H9 (cell line): ENCODE results near the gene IL12B. TPM values are rescaled to one million over a fixed set of nuclear protein-coding genes. Genes with fewer than 3 reads are reported as not detected.

Experiments
- DNase-seq: peaks from one replicate; pipeline ENCODE4 v3.0.0-alpha.2; 2017
- H2AFZ ChIP-seq: one replicate; pipeline ENCODE4 v1.6.1; 2013; ENCODE audit warnings: mild to moderate bottlenecking, low read length, control low read depth, moderate library complexity
- H2AK5ac ChIP-seq: 2 replicates; pipeline ENCODE4 v1.6.1; 2013; ENCODE audit warnings: low read length, control low read depth, mixed read lengths; ENCODE audit not compliant: insufficient read length
- H2BK120ac ChIP-seq: one replicate; pipeline ENCODE4 v1.6.1; 2013; ENCODE audit warnings: low read depth, mild to moderate bottlenecking, low read length, control low read depth, inconsistent platforms; ENCODE audit not compliant: poor library complexity, severe bottlenecking
- H2BK12ac ChIP-seq: 2 replicates; pipeline ENCODE4 v1.6.1; 2013; ENCODE audit warnings: low read length, control low read depth, mixed read lengths, low read depth; ENCODE audit not compliant: insufficient read length
- H2BK15ac ChIP-seq: 2 replicates; pipeline ENCODE4 v1.6.1; 2013; ENCODE audit warnings: low read depth, low read length, control low read depth
- H2BK20ac ChIP-seq: one replicate; pipeline ENCODE4 v1.6.1; 2013; ENCODE audit warnings: low read depth, mild to moderate bottlenecking, low read length, control low read depth, inconsistent platforms; ENCODE audit not compliant: poor library complexity, severe bottlenecking
- H2BK5ac ChIP-seq: 2 replicates; pipeline ENCODE4 v1.6.1; 2013; ENCODE audit warnings: low read length, control low read depth, mixed read lengths; ENCODE audit not compliant: insufficient read length
- H3K14ac ChIP-seq: 2 replicates; pipeline ENCODE4 v1.6.1; 2013; ENCODE audit warnings: low read length, control low read depth; ENCODE audit not compliant: insufficient read depth
- H3K18ac ChIP-seq: 2 replicates; pipeline ENCODE4 v1.6.1; 2013; ENCODE audit warnings: low read depth, mild to moderate bottlenecking, mixed read lengths, low read length, control low read depth; ENCODE audit not compliant: insufficient read length
- H3K23ac ChIP-seq: 2 replicates; pipeline ENCODE4 v1.6.1; 2013; ENCODE audit warnings: low read length, control low read depth, mixed read lengths, low read depth; ENCODE audit not compliant: insufficient read length
- H3K23me2 ChIP-seq: 2 replicates; pipeline ENCODE4 v1.6.1; 2013; ENCODE audit warnings: low read depth, mild to moderate bottlenecking, mixed read lengths, low read length, control low read depth; ENCODE audit not compliant: insufficient read length, poor library complexity, severe bottlenecking
- H3K27ac ChIP-seq: 2 replicates; pipeline ENCODE4 v1.5.1; 2013; ENCODE audit warnings: low read length, control low read depth, mixed read lengths, low read depth; ENCODE audit not compliant: insufficient read length
- H3K27me3 ChIP-seq: 2 replicates; pipeline ENCODE4 v1.6.1; 2013; ENCODE audit warnings: low read length, control low read depth, inconsistent platforms; ENCODE audit not compliant: insufficient read depth
- H3K4ac ChIP-seq: 2 replicates; pipeline ENCODE4 v1.6.1; 2013; ENCODE audit warnings: low read depth, mild to moderate bottlenecking, control low read depth, inconsistent platforms, low read length, moderate library complexity
- H3K4me1 ChIP-seq: 2 replicates; pipeline ENCODE4 v1.6.1; 2013; ENCODE audit warnings: low read length, control low read depth, inconsistent platforms; ENCODE audit not compliant: insufficient read depth
- H3K4me2 ChIP-seq: 2 replicates; pipeline ENCODE4 v1.6.1; 2013; ENCODE audit warnings: low read length, control low read depth, mixed read lengths; ENCODE audit not compliant: insufficient read length, insufficient read depth
- H3K56ac ChIP-seq: 2 replicates; pipeline ENCODE4 v1.6.1; 2013; ENCODE audit warnings: low read depth, mild to moderate bottlenecking, mixed read lengths, low read length, control low read depth; ENCODE audit not compliant: insufficient read length
- H3K79me1 ChIP-seq: 2 replicates; pipeline ENCODE4 v1.6.1; 2013; ENCODE audit warnings: low read depth, mild to moderate bottlenecking, moderate library complexity, low read length, control low read depth, inconsistent platforms; ENCODE audit not compliant: insufficient read depth, poor library complexity, severe bottlenecking
- H3K79me2 ChIP-seq: 2 replicates; pipeline ENCODE4 v1.6.1; 2013; ENCODE audit warnings: low read length, control low read depth, inconsistent platforms; ENCODE audit not compliant: insufficient read depth
- H3K9ac ChIP-seq: 2 replicates; pipeline ENCODE4 v1.6.1; 2013; ENCODE audit warnings: low read length, control low read depth, mixed read lengths; ENCODE audit not compliant: insufficient read length; ENCODE audit errors: extremely low read depth
- H3K9me3 ChIP-seq: one replicate; pipeline ENCODE4 v1.6.1; 2013; ENCODE audit warnings: low read depth, low read length, inconsistent platforms; ENCODE audit not compliant: control insufficient read depth
- H3T11ph ChIP-seq: one replicate; pipeline ENCODE4 v1.6.1; 2013; ENCODE audit warnings: mild to moderate bottlenecking, low read length, control low read depth, inconsistent platforms
- H4K20me1 ChIP-seq: one replicate; pipeline ENCODE4 v1.6.1; 2013; ENCODE audit not compliant: control insufficient read depth, insufficient read length, insufficient read depth
- H4K5ac ChIP-seq: 2 replicates; pipeline ENCODE4 v1.6.1; 2013; ENCODE audit warnings: low read depth, mild to moderate bottlenecking, mixed read lengths, low read length, control low read depth; ENCODE audit not compliant: insufficient read length
- H4K8ac ChIP-seq: replicated peaks from 2 replicates; pipeline ENCODE4 v1.6.1; 2013; ENCODE audit warnings: low read length, control low read depth, mixed read lengths, low read depth; ENCODE audit not compliant: insufficient read length
- H4K91ac ChIP-seq: 2 replicates; pipeline ENCODE4 v1.6.1; 2013; ENCODE audit warnings: low read depth, mild to moderate bottlenecking, moderate library complexity, mixed read lengths, low read length, control low read depth; ENCODE audit not compliant: insufficient read length
- H3K27ac Mint-ChIP-seq, 3 experiments: 2 replicates in 2 of 3; 3 replicates in 1 of 3; pipeline ENCODE4 v1.8.0; 2020 to 2021; ENCODE audit warnings: mixed read lengths in 3 of 3, mild to moderate bottlenecking in 1 of 3, moderate library complexity in 1 of 3
- H3K27me3 Mint-ChIP-seq: 2 replicates; pipeline ENCODE4 v1.8.0; 2021; ENCODE audit warnings: low read depth, mild to moderate bottlenecking, moderate library complexity, mixed read lengths
- H3K36me3 Mint-ChIP-seq, 3 experiments: 2 replicates in 2 of 3; 3 replicates in 1 of 3; pipeline ENCODE4 v1.8.0; 2020 to 2021; ENCODE audit warnings: low read depth in 3 of 3, mixed read lengths in 3 of 3; ENCODE audit not compliant: insufficient read depth in 1 of 3
- H3K4me1 Mint-ChIP-seq, 2 experiments: 2 replicates each; pipeline ENCODE4 v1.8.0; 2020; ENCODE audit warnings: mixed read lengths in 2 of 2
- H3K4me3 Mint-ChIP-seq, 2 experiments: 2 replicates in 1 of 2; 3 replicates in 1 of 2; pipeline ENCODE4 v1.8.0; 2020 to 2021; ENCODE audit warnings: mild to moderate bottlenecking in 2 of 2, mixed read lengths in 2 of 2, moderate library complexity in 1 of 2
- H3K9me3 Mint-ChIP-seq, 2 experiments: 2 replicates in 1 of 2; 3 replicates in 1 of 2; pipeline ENCODE4 v1.8.0; 2020; ENCODE audit warnings: mild to moderate bottlenecking in 2 of 2, mixed read lengths in 2 of 2, moderate library complexity in 1 of 2
- WGBS: extraction: QIAGEN DNeasy Blood & Tissue Kit; methylation state at CpG from one replicate; pipeline ENCODE4 v1.1.7; 2013; ENCODE audit warnings: missing lambda C conversion rate, low lambda C conversion rate, mixed read lengths; ENCODE audit not compliant: insufficient read length; ENCODE audit errors: extremely low coverage; 5-methylcytosine and 5-hydroxymethylcytosine counted together
- total RNA-seq: library from RNA; stranded (reverse); gene quantifications from 2 replicates; pipeline ENCODE4 v1.2.1, GENCODE V29; 2021
- TF ChIP-seq, protein P1 (sequence below): fragments of 200-600 bp; sonication (generic); conservative IDR thresholded peaks from 3 replicates; pipeline ENCODE4 v1.8.0; 2021; ENCODE audit warnings: antibody characterized with exemption, mild to moderate bottlenecking

Gene IL12B
- total RNA-seq, 1 experiment from 2014 or later, result not detected

DNA sequence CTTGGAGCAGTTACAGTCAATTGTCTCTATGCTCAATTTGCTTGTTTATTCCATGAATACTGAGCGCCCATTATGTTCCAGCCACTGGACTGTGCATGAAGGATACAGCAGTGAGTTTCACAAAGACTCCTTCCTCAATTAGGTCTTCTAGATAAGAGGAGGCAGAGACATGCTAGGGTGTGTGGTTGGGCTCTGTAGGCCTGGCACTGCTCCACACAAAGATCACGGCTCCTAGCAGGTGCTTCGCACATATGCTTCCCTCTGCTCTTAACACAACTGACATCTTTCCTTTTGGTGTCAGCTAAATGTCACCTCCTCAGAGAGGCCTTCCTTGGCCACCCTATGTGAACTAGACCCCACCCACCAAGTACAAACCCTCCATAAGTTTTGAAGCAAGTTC, 10.9 kb downstream of the IL12B start:
- H4K91ac ChIP-seq, result no peak overlapping the region
- no peak overlapping the region for H4K5ac ChIP-seq
- H2BK120ac ChIP-seq, result no peak overlapping the region
- no peak overlapping the region for H3K4me3 Mint-ChIP-seq
- H2BK15ac ChIP-seq, result no peak overlapping the region
- no peaks in the 10 kb centered on the region for H4K20me1 ChIP-seq
- no peak overlapping the region for H3K27ac ChIP-seq
- H3K36me3 Mint-ChIP-seq, result no peaks in the 10 kb centered on the region
- H4K8ac ChIP-seq, result no peak overlapping the region
- no peaks in the 10 kb centered on the region for H3K4me1 ChIP-seq
- no peak overlapping the region for H3T11ph ChIP-seq
- H3K23ac ChIP-seq, result no peak overlapping the region
- H2AK5ac ChIP-seq, result no peak overlapping the region
- H3K9me3 ChIP-seq, result no peaks in the 10 kb centered on the region
- no peak overlapping the region for H3K56ac ChIP-seq
- H3K9ac ChIP-seq, result no peak overlapping the region
- TF ChIP-seq, protein P1, sequence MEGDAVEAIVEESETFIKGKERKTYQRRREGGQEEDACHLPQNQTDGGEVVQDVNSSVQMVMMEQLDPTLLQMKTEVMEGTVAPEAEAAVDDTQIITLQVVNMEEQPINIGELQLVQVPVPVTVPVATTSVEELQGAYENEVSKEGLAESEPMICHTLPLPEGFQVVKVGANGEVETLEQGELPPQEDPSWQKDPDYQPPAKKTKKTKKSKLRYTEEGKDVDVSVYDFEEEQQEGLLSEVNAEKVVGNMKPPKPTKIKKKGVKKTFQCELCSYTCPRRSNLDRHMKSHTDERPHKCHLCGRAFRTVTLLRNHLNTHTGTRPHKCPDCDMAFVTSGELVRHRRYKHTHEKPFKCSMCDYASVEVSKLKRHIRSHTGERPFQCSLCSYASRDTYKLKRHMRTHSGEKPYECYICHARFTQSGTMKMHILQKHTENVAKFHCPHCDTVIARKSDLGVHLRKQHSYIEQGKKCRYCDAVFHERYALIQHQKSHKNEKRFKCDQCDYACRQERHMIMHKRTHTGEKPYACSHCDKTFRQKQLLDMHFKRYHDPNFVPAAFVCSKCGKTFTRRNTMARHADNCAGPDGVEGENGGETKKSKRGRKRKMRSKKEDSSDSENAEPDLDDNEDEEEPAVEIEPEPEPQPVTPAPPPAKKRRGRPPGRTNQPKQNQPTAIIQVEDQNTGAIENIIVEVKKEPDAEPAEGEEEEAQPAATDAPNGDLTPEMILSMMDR, result no peak
- H3K4me1 Mint-ChIP-seq, result peaks cover 0 to 3% of the 10 kb centered on the region in 2 experiments; a peak in 1 of 4 replicates
- no peaks in the 10 kb centered on the region for H3K27me3 ChIP-seq
- no peak overlapping the region for H2BK12ac ChIP-seq
- H3K23me2 ChIP-seq, result no peaks in the 10 kb centered on the region
- no peak overlapping the region for H3K14ac ChIP-seq
- no peak overlapping the region for H3K4ac ChIP-seq
- no peak overlapping the region for H3K4me2 ChIP-seq
- H2BK5ac ChIP-seq, result no peak overlapping the region
- no peak overlapping the region for H2BK20ac ChIP-seq
- H3K27me3 Mint-ChIP-seq, result peaks cover 4% of the 10 kb centered on the region; the same call in 1 of the 2 replicates
- H3K18ac ChIP-seq, result no peak overlapping the region
- no peaks in the 10 kb centered on the region for H3K9me3 Mint-ChIP-seq
- H3K79me1 ChIP-seq, result no peaks in the 10 kb centered on the region
- H2AFZ ChIP-seq, result no peak overlapping the region
- no peak for DNase-seq
- no peaks in the 10 kb centered on the region for H3K79me2 ChIP-seq
- WGBS, result no CpG with 5 or more reads among the region's 3 CpGs
- no peak overlapping the region for H3K27ac Mint-ChIP-seq
